ENCODE results near the gene ATP6V0A1.
A peak's percentile ranks its signal among the peaks of the same experiment; 100 is the strongest.
"Not testable (repeated sequence)": the region's sequence is repeated elsewhere in the genome, so short reads cannot be mapped to it uniquely, and the experiment has no call there.

The ATP6V0A1 gene

DNA sequence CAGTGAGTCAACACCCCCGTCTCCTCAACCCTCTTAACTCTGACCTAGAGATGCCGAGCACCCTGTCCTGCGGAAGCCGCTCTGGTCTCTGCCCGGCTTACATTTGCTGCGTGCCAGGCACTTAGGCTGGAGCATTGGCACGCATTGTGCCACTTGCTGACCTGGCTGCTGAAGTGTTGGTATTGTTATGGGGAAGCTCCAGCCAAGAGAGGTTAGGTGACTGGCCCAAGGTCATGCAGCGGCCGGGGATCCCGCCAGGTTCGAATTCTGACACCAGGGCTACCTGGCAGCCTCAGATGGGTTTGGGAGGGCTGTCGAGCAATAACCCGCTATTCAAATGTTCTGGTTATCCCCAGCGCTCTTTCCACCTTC is 89.0 kb downstream of the ATP6V0A1 start:
- ChIA-PET POLR2A (ENCODE audit: low non-redundant PET) (interaction anchor here (0.6 kb wide), 1 partner anchor 227 kb away, joined by 7 read pairs; no protein-coding TSS in a partner anchor), CTCF (interaction anchor here (0.5 kb wide), 1 partner anchor 95 kb away, joined by 3 read pairs; no protein-coding TSS in a partner anchor)
- no peak for DNase-seq (ENCODE audit: low spot score)
- H3K27ac ChIP-seq, result peak overlapping the region; percentile 54
- TF ChIP-seq CTCF (conservative IDR thresholded peaks at IDR 0.05; ENCODE audit: low read depth), result no peak

DNA sequence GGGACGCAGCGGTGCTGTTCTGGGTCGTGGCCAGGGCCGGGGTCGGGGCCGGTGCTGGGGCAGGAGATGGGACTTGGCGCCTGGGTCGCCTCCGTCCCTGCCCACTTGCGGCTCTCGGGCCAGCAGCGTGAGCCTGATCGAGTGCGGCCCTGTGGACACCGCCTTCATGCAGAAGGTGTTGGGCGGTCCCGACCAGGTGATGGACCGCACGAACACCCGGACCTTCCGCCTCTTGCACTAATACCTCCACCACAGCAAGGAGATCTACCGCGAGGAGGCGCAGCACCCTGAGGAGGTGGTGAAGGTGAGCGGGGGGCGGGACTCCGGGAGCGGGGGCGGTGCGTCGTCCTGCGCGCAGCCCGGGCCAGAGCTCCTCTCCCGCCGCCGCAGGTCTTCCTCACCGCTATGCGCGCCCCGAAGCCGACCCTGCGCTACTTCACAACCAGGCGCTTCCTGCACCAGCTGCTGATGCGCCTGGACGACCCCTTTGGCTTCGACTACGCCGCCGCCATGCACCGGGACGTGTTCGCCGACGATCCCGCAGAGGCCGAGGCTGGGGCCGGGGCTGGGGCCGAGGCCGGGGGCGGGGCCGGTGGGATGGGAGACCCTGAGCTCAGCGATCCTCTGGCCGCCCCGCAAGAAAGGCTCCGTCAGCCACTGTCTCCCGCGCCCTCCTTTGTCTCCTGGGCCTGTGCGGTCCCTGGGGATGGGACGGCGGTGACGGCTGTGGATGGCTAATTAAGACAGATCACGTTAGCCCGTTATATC is 89.6 kb downstream of the ATP6V0A1 start:
- H3K27ac ChIP-seq, result peak overlapping the region; percentile 54
- POLR2A ChIA-PET (ENCODE audit: low non-redundant PET), result interaction anchor here (0.5 to 0.8 kb wide), 3 partner anchors 11 to 228 kb away, joined by 3 to 7 read pairs (median 3); no protein-coding TSS in a partner anchor
- no peak for DNase-seq (ENCODE audit: low spot score)
- CTCF ChIA-PET, result interaction anchor here (0.5 to 0.9 kb wide), 4 partner anchors 29 to 236 kb away, joined by 3 to 4 read pairs (median 3); no protein-coding TSS in a partner anchor
- peak; percentile 68 for TF ChIP-seq CTCF (conservative IDR thresholded peaks at IDR 0.05; ENCODE audit: low read depth)

- CTCF ChIA-PET, result interaction anchor here (0.6 to 0.9 kb wide), 2 partner anchors 213 to 237 kb away, joined by 3 read pairs; no protein-coding TSS in a partner anchor
Observed at GRCh38 chr17:42548993-42549755, 90.5 kb downstream of the ATP6V0A1 start.

GRCh38 chr17:42552736-42553135 is 94.1 kb downstream of the ATP6V0A1 start, which contains the start of gene HSD17B1:
Gene HSD17B1, plus strand, starts transcription at chr17:42552923. Its CDS starts 11 bp downstream, at chr17:42552934.
- POLR2A ChIA-PET (ENCODE audit: low non-redundant PET); DNase-seq (ENCODE audit: low spot score): not testable (repeated sequence)
- CTCF ChIA-PET, result interaction anchor here (1.4 kb wide), 1 partner anchor 16 kb away, joined by 4 read pairs; the partner anchor contains the start of gene NAGLU
- H3K27ac ChIP-seq, result peak within 1 kb of the TSS; percentile 90

More at GRCh38 chr17:42548993-42549755, 90.5 kb downstream of the ATP6V0A1 start:
- DNase-seq (ENCODE audit: low spot score), result no peak
- POLR2A ChIA-PET (ENCODE audit: low non-redundant PET), result interaction anchor here (0.8 kb wide), 1 partner anchor 12 kb away, joined by 3 read pairs; no protein-coding TSS in a partner anchor
- H3K27ac ChIP-seq, result peak overlapping the region; percentile 54
- TF ChIP-seq CTCF (conservative IDR thresholded peaks at IDR 0.05; ENCODE audit: low read depth), result no peak

- peak overlapping the region; percentile 90 for H3K27ac ChIP-seq
- POLR2A ChIA-PET (ENCODE audit: low non-redundant PET), result interaction anchor here (1.1 to 1.6 kb wide), 2 partner anchors 12 to 23 kb away, joined by 3 to 4 read pairs; no protein-coding TSS in a partner anchor
- TF ChIP-seq CTCF (conservative IDR thresholded peaks at IDR 0.05; ENCODE audit: low read depth), result peak; percentile 25; the same call in 1 of the 2 replicates
- CTCF ChIA-PET, result interaction anchor here (0.7 to 1.5 kb wide), 5 partner anchors 12 to 359 kb away, joined by 3 to 5 read pairs (median 4); partner anchors contain the start of gene NAGLU
- DNase-seq (ENCODE audit: low spot score), result no peak
Observed at GRCh38 chr17:42553161-42553818, 94.6 kb downstream of the ATP6V0A1 start.

- peak overlapping the region; percentile 90 for H3K27ac ChIP-seq
- ChIA-PET CTCF (interaction anchor here (0.7 to 1.5 kb wide), 7 partner anchors 13 to 360 kb away, joined by 3 to 5 read pairs (median 4); partner anchors contain the start of gene NAGLU), POLR2A (ENCODE audit: low non-redundant PET) (interaction anchor here (0.7 to 1.6 kb wide), 3 partner anchors 12 to 24 kb away, joined by 3 to 4 read pairs (median 4); no protein-coding TSS in a partner anchor)
- DNase-seq (ENCODE audit: low spot score), result no peak
- TF ChIP-seq CTCF (conservative IDR thresholded peaks at IDR 0.05; ENCODE audit: low read depth), result no peak
Observed at GRCh38 chr17:42553866-42554249, 95.2 kb downstream of the ATP6V0A1 start.
